Heart right ventricle (tissue), 16 donors: ENCODE results near the gene AAK1. TPM values are rescaled to one million over a fixed set of nuclear protein-coding genes. Genes with fewer than 3 reads are reported as not detected.
A peak's percentile ranks its signal among the peaks of the same experiment; 100 is the strongest.

ENCODE experiments used
- ATAC-seq, 8 donors: fragments of 200-7000 bp; cut with Tn5 transposase; one replicate each; pipeline ENCODE4 v1.9.1; 2020; ENCODE audit warnings: mild to moderate bottlenecking in 8 of 8, moderate library complexity in 8 of 8, moderate number of reproducible peaks in 1 of 8
- DNase-seq, 2 donors: peaks; one replicate each; pipeline ENCODE4 v3.0.0-alpha.2; 2020
- H3K27ac ChIP-seq, 10 donors: fragments of 200-600 bp; sonication (generic) in 2 of 10; one replicate each; pipeline versions ENCODE4 v1.5.0 to v1.8.0; 2020 to 2022; ENCODE audit warnings: mild to moderate bottlenecking in 3 of 10
- H3K27me3 ChIP-seq, 7 donors: fragments of 200-600 bp; one replicate each; pipeline ENCODE4 v1.8.0; 2021 to 2022; ENCODE audit warnings: mild to moderate bottlenecking in 2 of 7
- H3K36me3 ChIP-seq, 9 donors: fragments of 200-600 bp; sonication (generic) in 1 of 9; one replicate each; pipeline versions ENCODE4 v1.5.0 to v1.8.0; 2020 to 2022; ENCODE audit warnings: mild to moderate bottlenecking in 2 of 9
- H3K4me1 ChIP-seq, 9 donors: fragments of 200-600 bp; sonication (generic) in 1 of 9; one replicate each; pipeline versions ENCODE4 v1.5.0 to v1.8.0; 2020 to 2022; ENCODE audit warnings: mild to moderate bottlenecking in 4 of 9
- H3K4me3 ChIP-seq, 10 donors: fragments of 200-600 bp; sonication (generic) in 2 of 10; one replicate each; pipeline versions ENCODE4 v1.5.0 to v1.8.0; 2020 to 2022; ENCODE audit warnings: mild to moderate bottlenecking in 7 of 10, moderate library complexity in 2 of 10
- H3K9me3 ChIP-seq, 11 donors: fragments of 200-600 bp in 10 of 11; sonication (generic) in 2 of 11; one replicate each; pipeline versions ENCODE4 v1.5.0 to v1.8.0; 2013 to 2022; ENCODE audit warnings: mild to moderate bottlenecking in 2 of 11, control low read depth in 1 of 11, moderate library complexity in 1 of 11
- CTCF ChIP-seq, 9 donors: fragments of 200-600 bp; sonication (generic) in 2 of 9; IDR thresholded peaks; one replicate each; pipeline versions ENCODE4 v1.5.0 to v1.8.0; 2021 to 2022; ENCODE audit warnings: antibody characterized with exemption in 9 of 9, mild to moderate bottlenecking in 5 of 9, moderate library complexity in 1 of 9
- WGBS, 2 donors: extraction: QIAGEN DNeasy Blood & Tissue Kit; methylation state at CpG; one replicate each; pipeline ENCODE4 v1.1.7; 2013; ENCODE audit warnings: inconsistent platforms in 1 of 2; 5-methylcytosine and 5-hydroxymethylcytosine counted together
- intact Hi-C, 10 donors: fragments of 100-400 bp; cut with DNase I; formaldehyde crosslinking; loops; one replicate each; pipeline versions ENCODE4 v1.11.1 to v1.14.2; 2022
- polyA plus RNA-seq, 2 donors: library from polyadenylated mRNA; stranded (reverse); fragments of 200-250 nt; gene quantifications; one replicate each; pipeline ENCODE4 v1.2.3, GENCODE V29; 2013
- total RNA-seq, 10 donors: library from RNA; stranded (reverse); fragmentation: NEBNext Ultra II Directional in 3 of 10; extraction: Animal tissue kit (Norgen Biotek cat#: 25700) in 3 of 10; gene quantifications; one replicate each; pipeline versions ENCODE4 v1.2.1 to v1.2.4, GENCODE V29; 2021 to 2023
- donor health status: Arrhythmogenic right ventricular cardiomyopathy.
- donor health status: ischemic (EF 13 %, LVEDD 7.1; RV severe dilation, severe dysfunction).
- donor health status: healthy with polysubstance abuse.
- donor health status: DM: no; HTN: yes; CAD: no.
- donor health status: DM: no; HTN: no; CAD: no.
- donor health status: ischemic (EF 25% LVEDD 6.9; RV normal size, moderate dysfunction).
- donor health status: ischemic (EF 25% LVEDD 5.7; RV mildly dilated, moderate dysfunction).
- donor health status: healthy.
- donor health status: DM: yes; HTN: yes; CAD: no.
- donor health status: Ischemic cardiomyopathy.
- donor health status: ischemic (EF 35%, LVEDD 5.7; RV mildly dilated, moderate dysfunction).
- donor health status: nonischemic (EF 11% LVEDD 7.7; RV severe dilation, severe dysfunction).
- donor health status: DM: yes; HTN: yes; CAD: no.
- donor health status: PGD.
- donor health status: ischemic (EF 29% LVEDD 5.4; RV normal size, mild dysfunction).
- donor health status: nonischemic (EF 23%, LVEDD 6.1; RV moderate dilation, normal function).

Gene AAK1
- total and polyA plus RNA-seq, 12 donors: 10.1 to 148 (median 116) TPM

- no peak for ATAC-seq
- no peak for DNase-seq
- no peak for TF ChIP-seq CTCF (IDR thresholded peaks at IDR 0.05)
- Histone ChIP-seq H3K27ac (peak overlapping the region in 3 of 10 donors; percentile 23 to 85 (median 30)), H3K9me3 (no peaks in the 10 kb centered on the region), H3K4me1 (peaks cover 4 to 64% (median 44%) of the 10 kb centered on the region in 9 donors), H3K36me3 (no peaks in the 10 kb centered on the region), H3K27me3 (no peaks in the 10 kb centered on the region), H3K4me3 (no peak overlapping the region)
- intact Hi-C loops: no loop called here
Observed at GRCh38 chr2:69592511-69592910, 51.0 kb downstream of the AAK1 start.

- H3K27me3 ChIP-seq: no peaks in the 10 kb centered on the region
- no peaks in the 10 kb centered on the region for H3K9me3 ChIP-seq
- H3K4me1 ChIP-seq: peaks cover 4 to 81% (median 46%) of the 10 kb centered on the region in 9 donors
- 41 to 44% methylated on average over 8 of the region's 8 CpGs for WGBS, 2 donors
- ATAC-seq: peak; percentile 70 to 93 (median 87)
- H3K4me3 ChIP-seq: no peak overlapping the region
- TF ChIP-seq CTCF (IDR thresholded peaks at IDR 0.05): no peak
- intact Hi-C loops: no loop called here
- peak overlapping the region; percentile 46 to 86 (median 76) for H3K27ac ChIP-seq
- H3K36me3 ChIP-seq: no peaks in the 10 kb centered on the region
- no peak for DNase-seq
Observed at GRCh38 chr2:69589973-69590652, 53.4 kb downstream of the AAK1 start.

- Histone ChIP-seq H3K4me1 (peaks cover 4 to 86% (median 51%) of the 10 kb centered on the region in 9 donors), H3K27me3 (no peaks in the 10 kb centered on the region), H3K9me3 (no peaks in the 10 kb centered on the region), H3K4me3 (no peak overlapping the region), H3K27ac (peak overlapping the region in 8 of 10 donors; percentile 11 to 86 (median 77)), H3K36me3 (no peaks in the 10 kb centered on the region)
- DNase-seq (no peak), ATAC-seq (no peak)
- 74 to 84% methylated on average over 6 of the region's 6 CpGs for WGBS, 2 donors
- intact Hi-C loops: no loop called here
- TF ChIP-seq CTCF (IDR thresholded peaks at IDR 0.05): no peak
Observed at GRCh38 chr2:69588945-69589344, 54.6 kb downstream of the AAK1 start.

DNA sequence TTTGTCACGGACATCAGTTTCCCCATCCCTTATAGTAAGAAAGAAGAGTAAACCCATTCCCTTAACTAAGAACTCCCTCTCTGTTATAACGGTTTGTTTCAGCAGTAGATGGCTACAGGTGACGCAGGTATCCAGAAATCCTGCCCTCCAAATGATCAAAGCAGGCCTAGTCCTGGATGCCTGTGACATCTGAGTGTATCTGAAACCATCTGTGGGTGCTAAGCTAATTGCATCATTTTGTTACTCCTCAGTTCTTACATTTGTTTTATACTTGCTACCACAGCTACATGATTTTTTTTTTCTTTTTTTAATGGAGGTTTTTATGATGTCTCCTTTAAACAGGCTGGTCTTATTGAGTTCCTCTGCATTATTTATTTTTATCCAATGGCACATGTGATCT lies 55.1 kb downstream of the AAK1 start:
- Histone ChIP-seq H3K27me3 (no peaks in the 10 kb centered on the region), H3K27ac (peak overlapping the region in 8 of 10 donors; percentile 11 to 86 (median 77)), H3K36me3 (no peaks in the 10 kb centered on the region), H3K9me3 (no peaks in the 10 kb centered on the region), H3K4me3 (no peak overlapping the region), H3K4me1 (peaks cover 4 to 86% (median 56%) of the 10 kb centered on the region in 9 donors)
- ATAC-seq (no peak), DNase-seq (no peak)
- TF ChIP-seq CTCF (IDR thresholded peaks at IDR 0.05): no peak
- intact Hi-C loops: no loop called here
- WGBS, 2 donors: 94 to 96% methylated on average over 3 of the region's 3 CpGs
